SU-DHL-6 (cell line): ENCODE results near the gene ANKRD44.

Experiments used
- CTCF ChIP-seq: fragments of 200-600 bp; sonication (generic); IDR thresholded peaks from one replicate; pipeline ENCODE4 v1.5.1; 2017; ENCODE audit warnings: antibody characterized with exemption, mild to moderate bottlenecking, low read length, moderate library complexity; ENCODE audit not compliant: insufficient read depth, poor library complexity, severe bottlenecking
- EZH2phosphoT487 ChIP-seq: fragments of 200-600 bp; sonication (generic), shearing (Covaris generic); conservative IDR thresholded peaks from 2 replicates; pipeline ENCODE4 v1.6.1; 2018; ENCODE audit warnings: mild to moderate bottlenecking, antibody characterized with exemption, low read length, moderate library complexity, mixed read lengths

GRCh38 chr2:197332641-197333040 lies 22.1 kb upstream of the ANKRD44 start:
- TF ChIP-seq EZH2phosphoT487 (no peak), CTCF (no peak)
